Activated CD4-positive, alpha-beta memory T cell treated with anti-CD3 and anti-CD28 coated beads for 36 hours (primary cell): Measurements from ENCODE around the gene SPTA1. TPM values are rescaled to one million over a fixed set of nuclear protein-coding genes. Genes with fewer than 3 reads are reported as not detected.

ENCODE experiments used
- CTCF ChIA-PET: fragments of 350-600 bp; sonication (Branson Sonifier 250); formaldehyde crosslinking; loops from one replicate; lab custom pipeline; 2021; ENCODE audit warnings: antibody characterized with exemption, inconsistent platforms; lab: Charles Lee
- POLR2A ChIA-PET: fragments of 350-600 bp; sonication (Branson Sonifier 250); formaldehyde crosslinking; loops from one replicate; lab custom pipeline; 2021; ENCODE audit warnings: antibody characterized with exemption; lab: Charles Lee
- DNase-seq: peaks from one replicate; pipeline ENCODE4 v3.0.0-alpha.2; 2020
- H3K27ac Mint-ChIP-seq: one replicate; pipeline ENCODE4 v1.8.0; 2021; ENCODE audit warnings: mixed read lengths
- H3K27me3 Mint-ChIP-seq: one replicate; pipeline ENCODE4 v1.8.0; 2021; ENCODE audit warnings: mixed read lengths
- H3K36me3 Mint-ChIP-seq: one replicate; pipeline ENCODE4 v1.8.0; 2021; ENCODE audit warnings: mixed read lengths
- H3K4me1 Mint-ChIP-seq: one replicate; pipeline ENCODE4 v1.8.0; 2021; ENCODE audit warnings: low read depth, mixed read lengths
- H3K4me3 Mint-ChIP-seq: one replicate; pipeline ENCODE4 v1.8.0; 2021; ENCODE audit warnings: mild to moderate bottlenecking, mixed read lengths
- H3K9me3 Mint-ChIP-seq: one replicate; pipeline ENCODE4 v1.8.0; 2021; ENCODE audit warnings: mixed read lengths
- intact Hi-C: fragments of 100-400 bp; cut with micrococcal nuclease; formaldehyde crosslinking; loops from one replicate; pipeline ENCODE4 v1.15.1; 2023
- total RNA-seq, 2 experiments: library from RNA; stranded (reverse); gene quantifications; one replicate each; pipeline ENCODE4 v1.2.3, GENCODE V29; 2021

SPTA1 gene
- total RNA-seq, 2 experiments from 2014 or later = 0.10 TPM; not detected in 1

GRCh38 chr1:158613764-158614163 is 72.8 kb downstream of the SPTA1 start:
- DNase-seq = no peak
- intact Hi-C loops = no loop called here
- H3K9me3 Mint-ChIP-seq = no peaks in the 10 kb centered on the region
- H3K4me1 Mint-ChIP-seq = peaks cover 5% of the 10 kb centered on the region
- H3K4me3 Mint-ChIP-seq = no peak overlapping the region
- CTCF ChIA-PET = no interaction called here
- H3K27ac Mint-ChIP-seq = no peak overlapping the region
- POLR2A ChIA-PET = no interaction called here
- H3K36me3 Mint-ChIP-seq = no peaks in the 10 kb centered on the region
- H3K27me3 Mint-ChIP-seq = peaks cover 2% of the 10 kb centered on the region

DNA sequence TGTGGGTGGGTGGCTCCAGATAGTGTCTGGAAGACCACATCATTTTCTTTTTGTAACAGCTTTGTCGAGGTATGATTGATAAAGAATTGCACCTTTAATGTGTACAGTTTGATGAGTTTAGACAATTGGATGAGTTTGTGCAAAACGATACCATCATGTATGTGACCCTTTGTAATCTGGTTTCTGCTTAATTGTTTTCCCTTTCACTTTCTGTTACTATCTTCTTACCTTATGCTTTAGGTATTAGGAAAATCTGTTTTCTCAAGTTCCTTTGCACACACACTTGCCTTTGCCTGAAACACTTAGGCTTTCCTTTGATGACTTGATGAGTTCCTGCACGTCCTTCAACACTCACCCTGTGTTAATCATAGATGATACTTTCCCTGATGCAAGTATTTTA is 74.6 kb downstream of the SPTA1 start:
- H3K9me3 Mint-ChIP-seq = no peaks in the 10 kb centered on the region
- peaks cover 5% of the 10 kb centered on the region for H3K4me1 Mint-ChIP-seq
- H3K27me3 Mint-ChIP-seq = no peaks in the 10 kb centered on the region
- H3K36me3 Mint-ChIP-seq = no peaks in the 10 kb centered on the region
- POLR2A ChIA-PET = no interaction called here
- intact Hi-C loops = no loop called here
- CTCF ChIA-PET = no interaction called here
- H3K4me3 Mint-ChIP-seq = no peak overlapping the region
- H3K27ac Mint-ChIP-seq = no peak overlapping the region
- DNase-seq = no peak

GRCh38 chr1:158607296-158607695 is 79.2 kb downstream of the SPTA1 start:
- Mint-ChIP-seq H3K9me3 (no peaks in the 10 kb centered on the region), H3K27ac (no peak overlapping the region), H3K27me3 (no peaks in the 10 kb centered on the region), H3K4me1 (peaks cover 4% of the 10 kb centered on the region), H3K4me3 (no peak overlapping the region), H3K36me3 (no peaks in the 10 kb centered on the region)
- ChIA-PET CTCF (no interaction called here), POLR2A (no interaction called here)
- DNase-seq = no peak
- intact Hi-C loops = no loop called here

GRCh38 chr1:158604968-158605367 is 81.5 kb downstream of the SPTA1 start, which contains the start of gene OR10Z1:
OR10Z1 (plus strand) TSS chr1:158605268; CDS start chr1:158606439, 1,171 bp downstream.
- no peaks in the 10 kb centered on the region for H3K27me3 Mint-ChIP-seq
- H3K9me3 Mint-ChIP-seq = no peaks in the 10 kb centered on the region
- H3K27ac Mint-ChIP-seq = no peak within 1 kb of the TSS
- intact Hi-C loops = no loop called here
- ChIA-PET CTCF (no interaction called here), POLR2A (no interaction called here)
- H3K4me3 Mint-ChIP-seq = no peak within 1 kb of the TSS
- no peak for DNase-seq
- no peaks in the 10 kb centered on the region for H3K36me3 Mint-ChIP-seq
- H3K4me1 Mint-ChIP-seq = no peaks in the 10 kb centered on the region

- no peaks in the 10 kb centered on the region for H3K4me1 Mint-ChIP-seq
- ChIA-PET CTCF (no interaction called here), POLR2A (no interaction called here)
- no peak overlapping the region for H3K4me3 Mint-ChIP-seq
- peaks cover 2% of the 10 kb centered on the region for H3K36me3 Mint-ChIP-seq
- peaks cover 2% of the 10 kb centered on the region for H3K27me3 Mint-ChIP-seq
- H3K27ac Mint-ChIP-seq = no peak overlapping the region
- DNase-seq = no peak
- intact Hi-C loops = no loop called here
- H3K9me3 Mint-ChIP-seq = peaks cover 24% of the 10 kb centered on the region
These were observed 85.8 kb downstream of the SPTA1 start for GRCh38 chr1:158600735-158601134.

DNA sequence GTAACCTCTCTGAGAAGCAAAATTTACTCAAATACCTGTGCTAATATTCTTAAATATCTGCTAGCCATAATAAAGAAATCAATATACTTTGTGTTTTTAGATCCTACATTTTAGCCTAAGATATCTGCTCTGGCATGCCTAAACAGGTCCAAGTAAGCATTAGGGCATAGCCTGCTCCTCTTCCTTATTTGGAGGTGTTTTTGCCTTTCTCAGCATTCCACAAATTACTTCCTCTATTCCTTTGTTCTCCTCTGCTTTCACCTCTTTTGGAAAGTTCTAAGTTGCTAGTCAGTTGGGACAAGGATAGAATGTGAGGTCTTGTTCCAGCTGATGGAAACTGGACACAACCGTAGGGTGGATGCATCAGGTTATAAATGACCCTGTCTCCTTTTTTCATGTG is 99.6 kb downstream of the SPTA1 start:
- Mint-ChIP-seq H3K9me3 (peaks cover 7% of the 10 kb centered on the region), H3K27me3 (peaks cover 7% of the 10 kb centered on the region), H3K4me3 (no peak overlapping the region), H3K36me3 (no peaks in the 10 kb centered on the region), H3K27ac (no peak overlapping the region), H3K4me1 (no peaks in the 10 kb centered on the region)
- no peak for DNase-seq
- POLR2A ChIA-PET = no interaction called here
- intact Hi-C loops = no loop called here
- CTCF ChIA-PET = no interaction called here

GRCh38 chr1:158583962-158584361 is 102.6 kb downstream of the SPTA1 start:
- POLR2A ChIA-PET = no interaction called here
- Mint-ChIP-seq H3K27me3 (peaks cover 13% of the 10 kb centered on the region), H3K36me3 (no peaks in the 10 kb centered on the region), H3K9me3 (peaks cover 7% of the 10 kb centered on the region), H3K27ac (no peak overlapping the region), H3K4me1 (no peaks in the 10 kb centered on the region), H3K4me3 (no peak overlapping the region)
- intact Hi-C loops = no loop called here
- DNase-seq = no peak
- CTCF ChIA-PET = no interaction called here

DNA sequence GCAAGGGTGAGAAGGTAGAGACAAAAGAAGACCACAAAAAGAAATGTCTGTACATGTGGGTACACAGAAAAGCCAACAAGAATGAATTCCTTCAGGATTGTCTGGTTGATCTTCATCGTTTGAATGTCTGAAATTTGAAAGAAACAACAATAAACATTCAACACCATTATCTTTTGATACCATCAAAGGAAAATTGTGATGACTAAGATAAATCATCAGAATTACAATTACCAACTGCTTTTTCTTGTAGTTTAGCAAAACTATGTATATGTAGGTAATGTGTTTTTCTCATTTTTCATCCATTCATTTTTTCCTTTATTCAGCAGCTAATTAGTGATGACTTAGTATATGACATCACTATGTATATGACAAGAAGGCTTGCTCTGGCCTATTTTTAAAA is 106.8 kb downstream of the SPTA1 start, which contains the start of gene OR10X1:
Gene OR10X1, minus strand, starts transcription at position 167 of the 400 bp plus-strand sequence. Its CDS starts 0 bp downstream, at position 167.
- ChIA-PET CTCF (no interaction called here), POLR2A (no interaction called here)
- no peak within 1 kb of the TSS for H3K27ac Mint-ChIP-seq
- no peak within 1 kb of the TSS for H3K4me3 Mint-ChIP-seq
- H3K4me1 Mint-ChIP-seq = no peaks in the 10 kb centered on the region
- intact Hi-C loops = no loop called here
- no peaks in the 10 kb centered on the region for H3K36me3 Mint-ChIP-seq
- H3K27me3 Mint-ChIP-seq = peaks cover 16% of the 10 kb centered on the region
- no peak for DNase-seq
- no peaks in the 10 kb centered on the region for H3K9me3 Mint-ChIP-seq

- H3K9me3 Mint-ChIP-seq = no peaks in the 10 kb centered on the region
- intact Hi-C loops = no loop called here
- no peak overlapping the region for H3K27ac Mint-ChIP-seq
- POLR2A ChIA-PET = no interaction called here
- CTCF ChIA-PET = no interaction called here
- DNase-seq = no peak
- H3K27me3 Mint-ChIP-seq = peaks cover 16% of the 10 kb centered on the region
- no peak overlapping the region for H3K4me3 Mint-ChIP-seq
- H3K4me1 Mint-ChIP-seq = no peaks in the 10 kb centered on the region
- no peaks in the 10 kb centered on the region for H3K36me3 Mint-ChIP-seq
These were observed 109.0 kb downstream of the SPTA1 start for GRCh38 chr1:158577561-158577960.

DNA sequence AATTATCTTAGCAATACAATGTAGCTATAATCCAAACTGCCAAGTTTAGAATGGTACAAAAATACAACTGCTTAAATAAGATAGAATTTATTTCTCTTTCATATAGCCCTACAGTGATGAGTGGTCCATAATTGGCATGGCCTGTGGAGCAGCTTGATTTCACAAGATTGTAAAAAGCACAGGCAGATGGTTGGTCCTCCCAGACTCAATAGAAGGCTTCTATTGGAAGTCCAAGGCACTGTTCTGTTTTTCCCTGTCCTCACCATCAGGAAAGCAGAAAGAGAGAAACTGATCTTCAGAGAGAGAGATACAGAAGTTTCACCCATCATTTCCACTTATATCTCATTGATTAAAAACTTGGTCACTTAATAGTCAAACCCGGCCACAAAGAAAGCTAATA is 114.3 kb downstream of the SPTA1 start:
- no peak overlapping the region for H3K27ac Mint-ChIP-seq
- H3K9me3 Mint-ChIP-seq = no peaks in the 10 kb centered on the region
- ChIA-PET CTCF (no interaction called here), POLR2A (no interaction called here)
- no peaks in the 10 kb centered on the region for H3K36me3 Mint-ChIP-seq
- peaks cover 6% of the 10 kb centered on the region for H3K27me3 Mint-ChIP-seq
- intact Hi-C loops = no loop called here
- H3K4me3 Mint-ChIP-seq = no peak overlapping the region
- DNase-seq = no peak
- H3K4me1 Mint-ChIP-seq = no peaks in the 10 kb centered on the region

DNA sequence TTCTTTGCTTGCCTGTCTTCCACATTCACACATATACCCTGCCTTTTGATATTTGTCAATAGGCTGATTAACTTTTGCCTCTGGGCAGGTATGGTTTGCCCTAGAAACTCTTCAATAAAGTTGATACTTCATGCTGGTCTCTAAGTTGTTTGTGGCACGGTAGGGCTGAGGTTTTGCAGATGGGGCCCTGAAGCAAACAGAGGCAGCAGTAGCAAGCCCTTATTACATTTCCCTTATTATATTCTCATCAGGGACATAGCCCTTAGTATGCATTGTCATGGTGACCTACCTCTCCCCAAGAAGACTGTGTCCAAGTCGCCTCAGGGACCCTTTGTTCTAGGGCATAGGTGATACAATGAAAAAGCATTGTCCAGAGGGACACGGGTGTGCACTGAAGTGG is 116.0 kb downstream of the SPTA1 start, which contains the start of gene OR6P1:
Gene OR6P1, minus strand, starts transcription at position 101 of the 400 bp plus-strand sequence. CDS start 6,976 bp downstream, outside the sequence.
- H3K4me3 Mint-ChIP-seq = no peak within 1 kb of the TSS
- ChIA-PET CTCF (no interaction called here), POLR2A (no interaction called here)
- no peaks in the 10 kb centered on the region for H3K36me3 Mint-ChIP-seq
- no peaks in the 10 kb centered on the region for H3K9me3 Mint-ChIP-seq
- intact Hi-C loops = no loop called here
- H3K27ac Mint-ChIP-seq = no peak within 1 kb of the TSS
- H3K27me3 Mint-ChIP-seq = peaks cover 6% of the 10 kb centered on the region
- H3K4me1 Mint-ChIP-seq = no peaks in the 10 kb centered on the region
- DNase-seq = no peak

- intact Hi-C loops = no loop called here
- CTCF ChIA-PET = no interaction called here
- POLR2A ChIA-PET = no interaction called here
- Mint-ChIP-seq H3K27ac (no peak overlapping the region), H3K27me3 (peaks cover 8% of the 10 kb centered on the region), H3K36me3 (no peaks in the 10 kb centered on the region), H3K4me3 (no peak overlapping the region), H3K9me3 (no peaks in the 10 kb centered on the region), H3K4me1 (no peaks in the 10 kb centered on the region)
- no peak for DNase-seq
These were observed 121.9 kb downstream of the SPTA1 start for GRCh38 chr1:158564608-158565007.

GRCh38 chr1:158563853-158564252 is 122.7 kb downstream of the SPTA1 start:
- no peak overlapping the region for H3K4me3 Mint-ChIP-seq

More at GRCh38 chr1:158563853-158564252, 122.7 kb downstream of the SPTA1 start:
- intact Hi-C loops = no loop called here
- ChIA-PET POLR2A (no interaction called here), CTCF (no interaction called here)
- Mint-ChIP-seq H3K27me3 (peaks cover 9% of the 10 kb centered on the region), H3K27ac (no peak overlapping the region), H3K9me3 (no peaks in the 10 kb centered on the region), H3K36me3 (no peaks in the 10 kb centered on the region), H3K4me1 (no peaks in the 10 kb centered on the region)
- DNase-seq = no peak
